IPS-NIHi7 (cell line): ENCODE results near the gene TCF21.
A peak's percentile ranks its signal among the peaks of the same experiment; 100 is the strongest.
"Not testable (repeated sequence)": the region's sequence is repeated elsewhere in the genome, so short reads cannot be mapped to it uniquely, and the experiment has no call there.

Experiments used
- DNase-seq: peaks from one replicate; pipeline ENCODE4 v3.0.0; 2012; ENCODE audit warnings: mixed read lengths; ENCODE audit errors: extremely low spot score

TCF21 gene

GRCh38 chr6:133888929-133889556 is at the start of gene TCF21:
Gene TCF21 (plus strand): TSS chr6:133889113. CDS start chr6:133889398, 285 bp downstream.
- peak; percentile 69 for DNase-seq

DNA sequence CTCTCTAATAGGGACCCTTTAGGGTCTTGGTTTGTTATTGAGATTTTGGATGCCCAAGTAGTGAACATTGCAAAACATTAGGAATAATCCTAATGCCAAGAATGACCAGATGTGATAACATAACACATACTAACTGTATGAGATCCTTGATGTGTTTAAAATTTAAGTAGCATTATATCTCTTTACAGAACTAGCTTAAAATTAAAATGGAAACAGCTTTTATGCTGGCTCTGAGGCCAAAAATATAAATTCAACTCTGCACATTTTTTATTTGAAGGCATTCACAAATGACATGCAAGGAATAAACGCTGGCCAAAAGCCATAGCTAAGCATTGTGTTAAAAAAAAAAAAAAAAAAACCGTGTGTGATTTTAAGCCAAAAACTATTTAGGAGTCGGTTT is 47.7 kb upstream of the TCF21 start:
- DNase-seq, result no peak

- DNase-seq, result no peak
These were observed 45.8 kb upstream of the TCF21 start for GRCh38 chr6:133843098-133843497.

- DNase-seq, result no peak
These were observed 44.2 kb upstream of the TCF21 start for GRCh38 chr6:133844709-133845108.

GRCh38 chr6:133854041-133854363 is 34.9 kb upstream of the TCF21 start:
- DNase-seq, result no peak

DNA sequence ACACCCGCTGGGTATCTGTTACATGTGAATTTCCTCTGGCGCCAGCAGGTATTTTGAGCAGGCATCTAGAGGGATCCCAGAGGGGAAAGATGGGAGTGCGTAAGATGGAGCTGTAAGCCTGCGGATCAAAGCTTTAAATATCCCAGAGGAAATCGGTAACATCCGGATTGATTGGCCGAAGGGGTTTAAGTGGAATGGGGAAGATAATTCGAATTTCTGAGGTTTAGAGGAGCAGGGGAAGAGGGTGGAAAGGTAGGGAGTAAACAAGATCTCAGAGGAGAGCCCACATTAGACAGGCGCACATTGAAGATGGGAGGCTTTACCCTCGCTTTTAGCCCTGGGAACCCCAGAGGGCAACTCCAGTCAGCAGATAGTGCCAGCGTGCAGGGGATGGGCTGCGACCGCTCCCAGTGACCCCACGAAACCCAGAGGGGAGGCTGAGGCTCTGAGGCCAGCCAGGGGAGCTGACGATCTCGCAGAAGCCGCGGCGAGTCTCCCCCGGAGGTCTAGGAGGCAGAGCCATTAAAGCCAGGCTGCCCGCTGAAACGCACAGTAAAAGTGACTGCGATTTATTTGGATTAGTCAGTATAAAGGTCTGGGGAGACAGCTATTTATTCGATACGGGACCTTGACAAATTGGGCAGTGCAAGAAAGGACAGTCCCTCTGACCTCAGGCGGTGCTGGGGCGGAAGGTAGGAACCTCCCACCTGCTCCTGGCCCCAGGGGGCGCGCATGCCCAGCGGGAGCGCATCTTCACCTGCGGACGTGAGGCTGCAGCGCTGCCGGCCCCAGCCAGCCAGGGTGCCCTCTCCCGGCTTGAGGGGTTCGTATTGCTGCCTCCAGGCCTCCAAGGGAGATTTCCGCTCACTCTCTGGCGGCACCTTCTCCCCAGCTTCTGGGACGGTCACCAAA is 34.3 kb upstream of the TCF21 start:
- DNase-seq, result peak; percentile 52

DNA sequence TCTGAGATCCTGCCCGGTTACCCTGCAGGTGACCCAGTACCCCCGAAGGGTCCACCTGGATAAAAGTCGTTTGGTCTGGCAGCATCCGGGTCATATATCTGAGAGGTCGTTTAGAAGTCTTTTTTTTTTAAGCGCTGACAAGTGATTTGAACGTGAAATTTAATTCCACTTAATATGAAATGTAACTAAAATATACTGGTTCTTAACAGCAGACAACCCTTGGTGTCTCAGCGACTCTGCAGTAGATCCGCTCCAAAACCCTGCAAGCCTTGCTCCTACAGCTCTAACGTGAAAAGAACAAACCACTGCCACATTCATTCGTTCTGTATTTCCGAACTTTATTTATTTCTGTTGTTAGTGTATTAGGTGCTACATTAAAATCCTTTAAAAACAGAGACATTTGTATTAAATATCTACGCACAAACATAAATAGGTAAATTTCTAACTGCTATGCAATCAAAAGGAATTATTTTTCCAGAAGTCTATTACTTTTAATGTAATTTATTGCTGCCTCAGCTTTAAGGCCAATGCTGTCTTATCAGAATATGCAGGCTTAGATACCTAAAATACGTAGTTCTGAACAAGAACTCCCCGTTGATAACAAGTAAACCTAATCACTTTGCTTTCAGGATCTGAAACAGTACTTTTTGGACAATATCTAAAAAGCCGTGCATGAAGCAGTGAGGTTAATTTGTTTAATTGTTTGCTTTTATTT is 33.5 kb upstream of the TCF21 start:
- DNase-seq, result no peak

DNA sequence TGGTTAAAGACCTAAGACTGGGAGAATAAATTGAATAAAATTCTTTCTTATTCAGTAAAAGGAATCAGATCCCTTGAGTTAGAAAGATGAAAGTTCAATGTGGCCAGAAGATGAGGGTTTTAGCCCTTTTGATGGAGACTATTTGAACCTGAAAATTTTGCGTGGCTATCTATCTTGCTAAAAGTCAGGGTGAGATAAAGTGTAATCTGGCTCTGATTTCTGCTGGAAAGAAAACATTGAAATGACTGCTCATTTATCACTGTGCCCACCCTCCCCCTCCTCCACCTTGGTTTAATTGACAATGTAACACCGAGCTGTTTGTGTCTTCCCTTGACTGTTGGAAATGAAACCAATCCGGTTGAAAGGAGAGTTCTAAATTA is 32.9 kb upstream of the TCF21 start:
- no peak for DNase-seq

DNA sequence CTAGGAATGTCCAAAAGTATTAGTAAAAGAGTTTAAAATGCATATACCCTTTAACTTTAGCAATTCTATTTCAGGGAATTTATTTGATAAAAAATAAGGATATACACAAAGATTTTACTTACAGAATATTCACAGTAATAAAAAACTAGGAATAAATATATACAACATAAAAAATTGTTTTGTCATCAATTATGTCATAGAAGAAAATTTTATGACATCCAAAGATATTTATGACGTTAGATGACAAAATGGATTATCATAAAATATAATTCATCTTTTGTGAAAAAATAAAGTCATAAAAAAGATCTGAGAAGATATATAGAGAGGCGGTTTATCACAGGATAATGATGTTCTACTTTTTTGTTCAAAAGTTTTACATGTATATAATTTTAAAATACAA is 32.0 kb upstream of the TCF21 start:
- DNase-seq, result no peak

GRCh38 chr6:133857696-133858095 is 31.2 kb upstream of the TCF21 start:
- no peak for DNase-seq

GRCh38 chr6:133861337-133861736 is 27.6 kb upstream of the TCF21 start:
- not testable (repeated sequence) for DNase-seq

DNA sequence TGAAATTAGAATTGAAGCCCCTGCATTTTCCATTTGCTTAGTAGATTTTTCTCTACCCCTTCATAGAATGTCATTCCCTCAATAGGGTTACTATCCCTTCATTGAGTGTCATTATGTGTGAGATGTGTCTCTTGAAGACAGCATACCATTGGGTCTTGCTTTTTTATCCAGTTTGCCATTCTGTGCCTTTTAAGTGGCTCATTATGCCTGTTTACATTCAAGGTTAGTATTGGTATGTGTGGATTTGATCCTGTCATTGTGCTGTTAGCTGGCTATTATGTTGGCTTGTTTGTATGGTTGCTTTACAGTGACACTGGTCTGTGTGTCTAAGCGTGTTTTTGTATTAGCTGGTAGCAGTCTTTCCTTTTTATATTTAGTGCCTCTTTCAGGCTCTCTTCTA is 25.7 kb upstream of the TCF21 start:
- DNase-seq, result no peak

GRCh38 chr6:133865680-133866079 is 23.2 kb upstream of the TCF21 start:
- no peak for DNase-seq

- no peak for DNase-seq
These were observed 17.8 kb upstream of the TCF21 start for GRCh38 chr6:133871131-133871530.

- no peak for DNase-seq
These were observed 15.4 kb upstream of the TCF21 start for GRCh38 chr6:133873538-133873937.

DNA sequence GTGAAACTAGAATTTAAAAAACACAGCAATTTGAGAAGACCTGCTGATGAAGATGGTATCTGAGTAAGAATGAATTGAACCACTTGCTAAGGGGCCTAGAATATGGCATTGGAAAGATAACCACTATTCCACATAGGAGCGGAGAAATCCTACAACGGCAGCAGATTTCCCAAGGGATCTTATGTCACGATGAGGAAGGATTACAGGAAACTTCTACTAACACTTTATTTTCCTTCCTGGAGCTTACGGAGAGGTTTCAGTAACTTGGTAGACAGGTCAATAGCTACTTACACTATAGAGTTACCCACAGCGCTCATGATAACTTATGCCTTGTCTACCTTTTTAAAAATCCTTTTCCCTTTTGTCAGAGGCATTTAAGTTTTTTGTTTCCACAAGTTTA is 11.8 kb upstream of the TCF21 start:
- no peak for DNase-seq

DNA sequence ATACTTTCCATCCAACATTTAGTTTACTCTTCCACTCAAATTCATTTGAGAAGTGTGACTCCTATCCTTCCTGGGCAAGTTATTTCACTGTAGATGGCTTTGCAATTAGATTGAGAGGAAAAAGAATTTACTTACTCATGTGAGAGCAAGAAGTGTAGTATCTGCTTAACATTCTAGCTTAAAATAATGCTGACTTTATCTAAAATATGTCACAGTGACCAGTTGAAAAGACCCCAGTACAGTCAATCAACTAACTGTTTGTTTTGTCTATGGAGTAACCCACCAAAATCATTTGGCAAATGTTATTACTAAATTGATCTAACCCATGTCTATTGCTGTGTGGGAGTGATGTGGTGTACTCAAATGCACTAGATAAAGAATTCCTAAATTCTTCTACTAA is 8.9 kb upstream of the TCF21 start:
- DNase-seq, result no peak

DNA sequence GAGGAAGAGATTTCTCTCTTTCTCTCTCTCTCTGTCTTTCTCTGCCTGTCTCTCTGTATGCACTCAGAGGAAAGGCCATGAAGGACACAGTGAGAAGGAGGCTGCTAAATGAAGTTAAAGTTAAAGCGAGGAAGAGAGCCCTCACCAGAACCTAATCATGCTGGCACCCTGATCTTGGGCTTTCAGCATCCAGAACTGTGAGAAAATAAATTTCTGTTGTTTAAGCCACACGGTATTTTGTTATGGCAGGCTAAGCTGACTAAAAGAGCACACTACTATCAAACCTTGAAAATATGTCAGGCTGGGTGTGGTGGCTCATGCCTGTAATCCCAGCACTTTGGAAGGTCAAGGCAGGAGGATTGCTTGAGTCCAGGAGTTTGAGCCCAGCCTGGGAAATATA is 8.0 kb upstream of the TCF21 start:
- DNase-seq, result no peak

- DNase-seq, result no peak
These were observed 2.7 kb upstream of the TCF21 start for GRCh38 chr6:133886104-133886775.

GRCh38 chr6:133887156-133887879 is 1.6 kb upstream of the TCF21 start:
- no peak for DNase-seq

DNA sequence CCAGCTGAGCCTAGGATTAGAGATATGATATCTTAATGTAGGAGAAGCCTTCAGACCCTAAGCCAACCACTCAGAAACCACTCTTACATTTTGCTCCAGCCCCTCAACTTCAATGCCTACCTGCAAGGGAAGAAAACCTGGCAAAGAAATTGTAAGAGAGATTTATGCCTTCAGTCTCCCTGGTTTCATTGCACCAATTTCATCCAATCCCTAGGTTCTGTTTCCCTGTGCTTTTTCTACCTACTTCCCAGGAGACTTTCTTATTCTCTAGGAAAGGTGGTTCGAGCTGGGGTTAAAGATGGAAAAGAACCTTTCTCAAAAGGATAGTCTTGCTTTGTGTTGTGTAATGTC is 1.1 kb upstream of the TCF21 start:
- DNase-seq, result no peak
